Measurements from ENCODE around the gene SLC6A3. TPM values are rescaled to one million over a fixed set of nuclear protein-coding genes. Genes with fewer than 3 reads are reported as not detected.

Gene SLC6A3
- total RNA-seq, 4 donors from 2014 or later, result 0.16 TPM; not detected in 3

DNA sequence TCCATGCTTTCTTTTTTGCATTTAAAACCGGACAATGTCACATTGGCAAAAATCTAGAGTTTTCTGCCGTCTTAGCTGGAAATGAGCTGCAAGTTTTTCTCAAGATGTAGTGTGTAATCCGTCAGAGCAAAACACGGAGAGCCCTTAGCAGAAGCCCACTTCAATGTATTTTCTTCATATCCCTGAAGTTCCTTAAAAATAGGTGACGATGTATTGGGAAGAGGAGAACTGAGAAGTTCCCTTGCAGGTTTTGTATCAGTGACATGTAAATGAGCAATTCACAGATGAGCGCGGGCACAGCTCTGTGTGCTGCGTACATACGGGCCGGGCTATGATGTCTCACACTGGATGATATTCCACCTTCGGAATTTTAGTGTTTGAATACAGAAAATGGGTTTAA, 85.5 kb downstream of the SLC6A3 start:
- no peak for DNase-seq (ENCODE audit: low spot score in 2 of 2)
- Histone ChIP-seq H3K4me1 (no peaks in the 10 kb centered on the region), H3K9me3 (no peaks in the 10 kb centered on the region), H3K27me3 (peaks cover 65% of the 10 kb centered on the region), H3K4me3 (no peak overlapping the region), H3K27ac (no peak overlapping the region), H3K36me3 (no peaks in the 10 kb centered on the region)
- WGBS, result 89% methylated on average over 11 of the region's 11 CpGs
- TF ChIP-seq CTCF (IDR thresholded peaks at IDR 0.05), result no peak
- TF ChIP-seq POLR2AphosphoS5 (IDR thresholded peaks at IDR 0.05), result no peak
- TF ChIP-seq EP300 (IDR thresholded peaks at IDR 0.05), result no peak
- TF ChIP-seq POLR2A (IDR thresholded peaks at IDR 0.05), result no peak

- Histone ChIP-seq H3K36me3 (no peaks in the 10 kb centered on the region), H3K27ac (no peak overlapping the region), H3K4me3 (no peak overlapping the region), H3K9me3 (no peaks in the 10 kb centered on the region), H3K27me3 (peaks cover 59% of the 10 kb centered on the region), H3K4me1 (no peaks in the 10 kb centered on the region)
- WGBS, result 61% methylated on average over 2 of the region's 31 CpGs
- no peak for DNase-seq (ENCODE audit: low spot score in 2 of 2)
- no peak for TF ChIP-seq CTCF (IDR thresholded peaks at IDR 0.05)
- TF ChIP-seq POLR2AphosphoS5 (IDR thresholded peaks at IDR 0.05), result no peak
- TF ChIP-seq POLR2A (IDR thresholded peaks at IDR 0.05), result no peak
- no peak for TF ChIP-seq EP300 (IDR thresholded peaks at IDR 0.05)
Measured at GRCh38 chr5:1359031-1359645, 86.1 kb downstream of the SLC6A3 start.

- H3K4me1 ChIP-seq, result no peaks in the 10 kb centered on the region
- H3K27me3 ChIP-seq, result peaks cover 55% of the 10 kb centered on the region
- no peaks in the 10 kb centered on the region for H3K9me3 ChIP-seq
- no peak overlapping the region for H3K27ac ChIP-seq
- no peak overlapping the region for H3K4me3 ChIP-seq
- TF ChIP-seq POLR2AphosphoS5 (IDR thresholded peaks at IDR 0.05) (no peak), POLR2A (IDR thresholded peaks at IDR 0.05) (no peak), EP300 (IDR thresholded peaks at IDR 0.05) (no peak), CTCF (IDR thresholded peaks at IDR 0.05) (no peak)
- no peak for DNase-seq (ENCODE audit: low spot score in 2 of 2)
- no peaks in the 10 kb centered on the region for H3K36me3 ChIP-seq
- 70% methylated on average over 2 of the region's 10 CpGs for WGBS
Measured at GRCh38 chr5:1358726-1359025, 86.6 kb downstream of the SLC6A3 start.

DNA sequence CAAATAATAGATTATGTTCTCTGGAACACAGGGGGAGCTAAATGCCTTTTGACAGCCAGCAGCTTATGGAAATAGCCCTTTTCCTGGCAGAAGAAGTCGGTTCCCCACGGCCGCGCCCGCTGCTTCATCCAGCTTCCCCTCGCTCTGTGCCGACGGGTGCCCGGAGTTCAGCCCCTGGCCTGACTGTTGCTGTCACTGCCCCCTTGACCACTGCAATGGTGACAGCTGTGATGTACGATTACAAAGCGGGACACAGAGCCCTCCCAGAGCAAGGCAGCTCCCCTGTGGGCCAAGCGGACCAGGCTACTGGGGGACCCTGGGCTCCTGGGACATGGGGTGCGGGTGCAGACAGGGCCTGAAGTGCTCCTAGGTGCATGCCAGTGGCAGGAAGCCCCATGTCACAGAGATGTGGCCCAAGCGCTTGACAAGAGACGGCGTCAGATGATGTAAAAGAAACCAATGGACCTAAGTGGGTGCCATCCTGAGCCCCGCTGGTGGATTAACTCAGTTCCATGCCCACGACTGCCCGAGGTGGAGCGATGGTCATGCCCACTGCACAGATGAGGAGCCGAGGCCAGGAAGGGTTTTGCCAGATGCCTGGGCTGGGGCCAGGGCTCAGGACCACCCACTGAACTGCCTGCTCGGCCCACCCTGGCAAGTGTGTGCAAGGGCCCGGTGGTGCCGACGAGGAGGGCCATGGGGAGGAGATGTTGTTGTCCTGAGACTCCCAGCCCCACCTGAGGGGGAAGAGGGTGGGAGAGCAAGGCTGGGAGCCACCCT, 87.1 kb downstream of the SLC6A3 start:
- 80% methylated on average over 17 of the region's 25 CpGs for WGBS
- H3K27ac ChIP-seq, result no peak overlapping the region
- H3K27me3 ChIP-seq, result peaks cover 49% of the 10 kb centered on the region
- H3K4me1 ChIP-seq, result no peaks in the 10 kb centered on the region
- no peak for TF ChIP-seq POLR2AphosphoS5 (IDR thresholded peaks at IDR 0.05)
- no peak for TF ChIP-seq EP300 (IDR thresholded peaks at IDR 0.05)
- no peak for TF ChIP-seq POLR2A (IDR thresholded peaks at IDR 0.05)
- TF ChIP-seq CTCF (IDR thresholded peaks at IDR 0.05), result no peak
- no peak for DNase-seq (ENCODE audit: low spot score in 2 of 2)
- H3K9me3 ChIP-seq, result no peaks in the 10 kb centered on the region
- no peaks in the 10 kb centered on the region for H3K36me3 ChIP-seq
- no peak overlapping the region for H3K4me3 ChIP-seq

DNA sequence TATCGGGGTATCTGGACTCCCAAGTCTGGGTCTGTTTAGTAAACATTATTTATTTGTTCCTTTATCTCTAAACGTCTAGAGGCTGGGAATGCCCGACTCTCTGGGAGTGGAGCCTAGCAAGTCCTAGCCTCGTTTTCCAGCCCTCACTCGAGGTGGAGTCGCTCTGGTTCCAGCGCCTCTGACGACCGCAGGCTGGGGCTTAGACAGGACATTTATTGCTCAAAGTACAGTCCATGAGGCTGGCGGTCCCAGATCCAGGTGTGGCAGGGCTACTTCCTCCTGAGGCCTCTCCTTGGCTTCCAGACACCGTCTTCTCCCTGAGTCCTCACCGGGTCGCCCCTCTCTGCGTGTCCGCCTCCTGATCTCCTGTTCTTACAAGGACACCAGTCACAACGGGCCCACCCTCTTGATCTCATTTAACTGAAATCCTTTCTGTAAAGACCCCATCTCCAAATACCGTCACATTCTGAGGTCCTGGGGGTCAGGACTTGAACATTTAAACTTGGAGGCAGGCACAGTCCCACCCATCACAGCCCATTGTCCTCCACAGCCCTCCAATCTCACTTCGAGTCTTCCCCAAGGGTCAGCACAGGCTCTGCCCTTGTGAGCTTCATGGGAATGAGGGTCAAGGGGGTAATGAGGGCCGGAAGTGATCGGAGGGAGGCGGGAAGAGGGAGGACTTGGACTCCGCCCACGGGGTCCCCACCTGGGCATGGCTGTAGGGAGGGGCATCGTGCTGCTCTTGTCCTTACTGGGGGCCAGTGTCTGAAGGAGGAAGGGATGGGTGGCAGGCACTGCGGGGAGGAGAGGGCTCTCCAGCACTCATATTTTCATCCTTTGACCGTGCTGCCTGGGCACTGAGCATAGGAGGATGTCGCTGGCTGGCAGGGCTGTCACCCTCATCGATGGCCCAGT, 88.1 kb downstream of the SLC6A3 start:
- WGBS, result 72% methylated on average over 28 of the region's 28 CpGs
- Histone ChIP-seq H3K27ac (no peak overlapping the region), H3K4me3 (no peak overlapping the region), H3K27me3 (peaks cover 39% of the 10 kb centered on the region), H3K4me1 (no peaks in the 10 kb centered on the region), H3K36me3 (no peaks in the 10 kb centered on the region), H3K9me3 (no peaks in the 10 kb centered on the region)
- TF ChIP-seq POLR2AphosphoS5 (IDR thresholded peaks at IDR 0.05), result no peak
- TF ChIP-seq EP300 (IDR thresholded peaks at IDR 0.05), result no peak
- no peak for TF ChIP-seq CTCF (IDR thresholded peaks at IDR 0.05)
- no peak for TF ChIP-seq POLR2A (IDR thresholded peaks at IDR 0.05)
- no peak for DNase-seq (ENCODE audit: low spot score in 2 of 2)

Measured in suprapubic skin (tissue), 4 donors.